ENCODE results near the gene CLDN7.

CLDN7 gene

GRCh38 chr17:7262192-7262934, at the start of gene CLDN7:
TSS of gene CLDN7 (minus strand) at chr17:7262478. CDS start at chr17:7262043, 435 bp downstream.
- in situ Hi-C loops (cut with MboI; ENCODE audit: low sequenced_read_pairs): no loop called here

- in situ Hi-C loops (cut with MboI; ENCODE audit: low sequenced_read_pairs): no loop called here
Measured at GRCh38 chr17:7311110-7311705, 48.9 kb upstream of the CLDN7 start.

GRCh38 chr17:7309628-7310027, 47.4 kb upstream of the CLDN7 start:
- in situ Hi-C loops (cut with MboI; ENCODE audit: low sequenced_read_pairs): no loop called here

- in situ Hi-C loops (cut with MboI; ENCODE audit: low sequenced_read_pairs): no loop called here
Measured at GRCh38 chr17:7308625-7309433, 46.6 kb upstream of the CLDN7 start.

GRCh38 chr17:7307686-7308624, 45.7 kb upstream of the CLDN7 start:
- in situ Hi-C loops (cut with MboI; ENCODE audit: low sequenced_read_pairs): no loop called here

- in situ Hi-C loops (cut with MboI; ENCODE audit: low sequenced_read_pairs): no loop called here
Measured at GRCh38 chr17:7306911-7307685, 44.8 kb upstream of the CLDN7 start, which contains the start of gene EIF5A. TSS of gene EIF5A (plus strand) at chr17:7307628. CDS start at chr17:7309636, 2,008 bp downstream.

GRCh38 chr17:7304179-7304578, 41.9 kb upstream of the CLDN7 start:
- in situ Hi-C loops (cut with MboI; ENCODE audit: low sequenced_read_pairs): no loop called here

- in situ Hi-C loops (cut with MboI; ENCODE audit: low sequenced_read_pairs): no loop called here
Measured at GRCh38 chr17:7296189-7296861, 34.0 kb upstream of the CLDN7 start.

GRCh38 chr17:7295230-7296180, 33.2 kb upstream of the CLDN7 start:
- in situ Hi-C loops (cut with MboI; ENCODE audit: low sequenced_read_pairs): no loop called here

GRCh38 chr17:7294614-7295153, 32.4 kb upstream of the CLDN7 start, which contains the start of gene YBX2:
TSS of gene YBX2 (minus strand) at chr17:7294639. CDS start at chr17:7294500, 139 bp downstream.
- in situ Hi-C loops (cut with MboI; ENCODE audit: low sequenced_read_pairs): no loop called here

- in situ Hi-C loops (cut with MboI; ENCODE audit: low sequenced_read_pairs): no loop called here
Measured at GRCh38 chr17:7293816-7294613, 31.7 kb upstream of the CLDN7 start.

- in situ Hi-C loops (cut with MboI; ENCODE audit: low sequenced_read_pairs): no loop called here
Measured at GRCh38 chr17:7293159-7293558, 30.9 kb upstream of the CLDN7 start.

GRCh38 chr17:7292729-7293128, 30.5 kb upstream of the CLDN7 start:
- in situ Hi-C loops (cut with MboI; ENCODE audit: low sequenced_read_pairs): no loop called here

- in situ Hi-C loops (cut with MboI; ENCODE audit: low sequenced_read_pairs): no loop called here
Measured at GRCh38 chr17:7292194-7292593, 29.9 kb upstream of the CLDN7 start.

GRCh38 chr17:7290685-7291084, 28.4 kb upstream of the CLDN7 start:
- in situ Hi-C loops (cut with MboI; ENCODE audit: low sequenced_read_pairs): no loop called here

GRCh38 chr17:7290166-7290565, 27.9 kb upstream of the CLDN7 start:
- in situ Hi-C loops (cut with MboI; ENCODE audit: low sequenced_read_pairs): no loop called here

All from hTERT RPE-1 (cell line).